Mucosa of stomach (tissue), 1 donor: ENCODE data around the gene OR4Q3.
"Not testable (repeated sequence)": the region's sequence is repeated elsewhere in the genome, so short reads cannot be mapped to it uniquely, and the experiment has no call there.

Experiments used
- H3K27me3 ChIP-seq: one replicate; pipeline ENCODE4 v1.7.0; 2013; ENCODE audit warnings: mild to moderate bottlenecking, low read length; ENCODE audit not compliant: control insufficient read depth, insufficient read depth
- H3K36me3 ChIP-seq: one replicate; pipeline ENCODE4 v1.7.0; 2013; ENCODE audit warnings: low read length; ENCODE audit not compliant: control insufficient read depth, insufficient read depth
- H3K4me1 ChIP-seq: one replicate; pipeline ENCODE4 v1.7.0; 2013; ENCODE audit warnings: mild to moderate bottlenecking, low read length; ENCODE audit not compliant: control insufficient read depth, insufficient read depth
- H3K4me3 ChIP-seq: one replicate; pipeline ENCODE4 v1.7.0; 2013; ENCODE audit warnings: low read length
- H3K9ac ChIP-seq: one replicate; pipeline ENCODE4 v1.7.0; 2013; ENCODE audit warnings: mild to moderate bottlenecking, low read length, moderate library complexity
- H3K9me3 ChIP-seq: one replicate; pipeline ENCODE4 v1.7.0; 2013; ENCODE audit warnings: mild to moderate bottlenecking, low read length, moderate library complexity; ENCODE audit not compliant: control insufficient read depth
- donor health status: Pancreatic carcinoma.

OR4Q3 gene

GRCh38 chr14:19788150-19788549 is 44.8 kb downstream of the OR4Q3 start:
- H3K36me3 ChIP-seq: not testable (repeated sequence)

GRCh38 chr14:19796520-19797108 is 53.2 kb downstream of the OR4Q3 start:
- H3K4me3 ChIP-seq, H3K9ac ChIP-seq, H3K4me1 ChIP-seq, H3K27me3 ChIP-seq, H3K36me3 ChIP-seq, H3K9me3 ChIP-seq: not testable (repeated sequence)

More at GRCh38 chr14:19788150-19788549, 44.8 kb downstream of the OR4Q3 start:
- H3K4me1 ChIP-seq, H3K9ac ChIP-seq, H3K9me3 ChIP-seq, H3K4me3 ChIP-seq, H3K27me3 ChIP-seq: not testable (repeated sequence)
